GM10266 (cell line): Measurements from ENCODE around the gene DHODH.
"Not testable (repeated sequence)": the region's sequence is repeated elsewhere in the genome, so short reads cannot be mapped to it uniquely, and the experiment has no call there.

Experiments used
- DNase-seq: peaks from one replicate; pipeline ENCODE4 v3.0.0; 2012; ENCODE audit errors: extremely low spot score
- TF ChIP-seq, protein P1 (sequence below): IDR thresholded peaks from 2 replicates; pipeline ENCODE4 v1.5.1; 2012; ENCODE audit warnings: mild to moderate bottlenecking, low read depth; ENCODE audit not compliant: control insufficient read depth, insufficient read depth; ENCODE audit errors: missing control alignments

DHODH gene

DNA sequence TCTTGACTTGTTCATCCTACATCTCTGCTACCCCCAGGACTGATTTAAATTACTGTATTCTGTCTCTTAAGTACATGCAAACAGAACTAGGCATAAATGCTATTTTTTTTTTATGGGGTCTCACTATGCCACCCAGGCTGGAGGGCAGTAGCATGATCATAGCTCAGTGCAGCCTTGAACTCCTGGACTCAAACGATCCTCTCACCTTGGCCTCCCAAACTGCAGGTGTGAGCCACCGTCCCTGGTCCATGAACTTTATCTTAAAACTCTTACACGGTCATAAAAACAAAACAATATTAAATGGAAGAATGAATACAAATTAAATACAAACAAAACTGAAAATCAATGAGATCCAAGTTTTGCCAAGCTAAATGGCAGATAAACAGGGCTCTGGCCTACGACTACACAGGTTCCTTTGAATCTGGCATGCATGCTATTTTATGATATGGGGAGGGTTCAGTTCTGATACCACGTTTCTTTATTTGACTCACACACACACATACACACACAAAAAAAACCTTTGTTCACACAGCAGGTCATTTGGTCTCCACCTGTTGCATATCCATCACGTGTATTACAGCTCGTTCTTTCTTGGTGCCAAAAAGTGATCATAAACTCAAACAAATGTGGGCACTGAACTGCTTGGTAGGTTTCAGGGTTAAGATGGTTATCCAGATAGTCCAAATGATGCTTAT lies 7.2 kb upstream of the DHODH start:
- TF ChIP-seq, protein P1, sequence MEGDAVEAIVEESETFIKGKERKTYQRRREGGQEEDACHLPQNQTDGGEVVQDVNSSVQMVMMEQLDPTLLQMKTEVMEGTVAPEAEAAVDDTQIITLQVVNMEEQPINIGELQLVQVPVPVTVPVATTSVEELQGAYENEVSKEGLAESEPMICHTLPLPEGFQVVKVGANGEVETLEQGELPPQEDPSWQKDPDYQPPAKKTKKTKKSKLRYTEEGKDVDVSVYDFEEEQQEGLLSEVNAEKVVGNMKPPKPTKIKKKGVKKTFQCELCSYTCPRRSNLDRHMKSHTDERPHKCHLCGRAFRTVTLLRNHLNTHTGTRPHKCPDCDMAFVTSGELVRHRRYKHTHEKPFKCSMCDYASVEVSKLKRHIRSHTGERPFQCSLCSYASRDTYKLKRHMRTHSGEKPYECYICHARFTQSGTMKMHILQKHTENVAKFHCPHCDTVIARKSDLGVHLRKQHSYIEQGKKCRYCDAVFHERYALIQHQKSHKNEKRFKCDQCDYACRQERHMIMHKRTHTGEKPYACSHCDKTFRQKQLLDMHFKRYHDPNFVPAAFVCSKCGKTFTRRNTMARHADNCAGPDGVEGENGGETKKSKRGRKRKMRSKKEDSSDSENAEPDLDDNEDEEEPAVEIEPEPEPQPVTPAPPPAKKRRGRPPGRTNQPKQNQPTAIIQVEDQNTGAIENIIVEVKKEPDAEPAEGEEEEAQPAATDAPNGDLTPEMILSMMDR = no peak
- DNase-seq = no peak

DNA sequence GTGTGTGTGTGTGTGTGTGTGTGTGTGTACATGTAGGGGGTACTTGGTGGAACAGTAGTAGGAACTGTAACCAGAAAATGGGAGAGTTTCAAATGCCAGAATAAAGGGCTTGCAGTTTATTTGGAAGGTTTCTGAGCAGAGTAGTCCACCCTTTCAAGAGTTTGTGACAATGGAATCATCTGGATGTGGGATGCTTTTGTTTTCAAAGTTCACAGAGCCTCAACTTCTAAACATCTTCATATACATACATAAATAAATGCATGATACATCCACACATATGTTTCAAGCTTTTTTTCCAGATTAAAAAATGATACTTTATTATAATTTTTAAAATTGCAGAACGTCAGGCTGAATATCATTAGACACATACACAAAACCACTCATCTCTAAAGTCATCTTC lies 5.9 kb upstream of the DHODH start:
- DNase-seq = no peak
- TF ChIP-seq, protein P1 = no peak

DNA sequence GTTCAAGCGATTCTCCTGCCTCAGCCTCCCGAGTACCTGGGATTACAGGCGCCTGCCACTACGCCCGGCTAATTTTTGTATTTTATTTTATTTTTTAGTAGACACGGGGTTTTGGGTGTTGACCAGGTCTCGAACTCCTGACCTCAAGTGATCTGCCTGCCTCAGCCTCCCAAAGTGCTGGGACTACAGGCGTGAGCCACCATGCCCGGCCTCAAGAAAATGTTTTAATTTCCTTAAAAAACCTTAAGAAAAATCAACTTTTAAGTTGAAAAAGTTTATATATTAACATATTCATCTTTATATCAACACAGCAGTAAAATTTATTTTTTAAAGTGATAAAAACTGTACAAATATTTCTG lies 500 bp upstream of the DHODH start:
- not testable (repeated sequence) for DNase-seq

DNA sequence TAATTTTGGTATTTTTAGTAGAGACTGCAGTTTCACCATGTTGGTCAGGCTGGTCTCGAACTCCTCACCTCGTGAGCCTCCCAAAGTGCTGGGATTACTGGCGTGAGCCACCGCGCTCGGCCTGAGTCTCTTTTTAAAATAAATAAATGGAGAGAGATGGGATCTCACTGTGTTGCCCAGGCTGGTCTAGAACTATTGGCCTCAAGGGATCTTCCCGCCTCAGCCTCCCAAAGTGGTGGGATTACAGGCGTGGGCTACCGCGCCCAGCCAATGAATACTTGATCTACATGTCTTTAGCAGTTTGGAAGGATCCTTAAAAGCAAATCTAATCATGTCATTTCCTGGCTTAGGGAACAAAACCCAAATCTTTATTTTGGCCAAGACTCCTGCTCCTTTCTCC lies 1.2 kb downstream of the DHODH start:
- DNase-seq = no peak
- TF ChIP-seq, protein P1 = no peak

DNA sequence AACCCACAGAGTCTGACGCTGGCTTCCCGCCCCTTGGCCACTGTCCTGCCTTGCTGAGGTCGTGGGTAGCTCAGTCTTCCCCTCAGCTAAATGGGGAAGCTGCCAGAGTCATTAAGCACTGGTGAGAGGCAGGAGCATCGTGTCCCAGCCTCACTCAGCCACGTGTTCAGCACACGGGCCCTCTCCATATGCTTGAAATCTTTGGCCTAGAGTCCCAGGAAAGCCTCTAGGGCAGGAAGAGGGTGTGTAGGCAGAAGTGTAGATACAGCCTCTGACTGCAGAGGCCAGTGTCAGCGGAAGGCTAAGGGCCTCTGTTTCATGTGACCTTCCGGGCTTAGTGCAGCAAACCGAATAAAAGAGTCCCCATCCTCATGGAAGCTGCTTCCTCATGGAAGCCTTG lies 4.1 kb downstream of the DHODH start:
- TF ChIP-seq, protein P1 = no peak

DNA sequence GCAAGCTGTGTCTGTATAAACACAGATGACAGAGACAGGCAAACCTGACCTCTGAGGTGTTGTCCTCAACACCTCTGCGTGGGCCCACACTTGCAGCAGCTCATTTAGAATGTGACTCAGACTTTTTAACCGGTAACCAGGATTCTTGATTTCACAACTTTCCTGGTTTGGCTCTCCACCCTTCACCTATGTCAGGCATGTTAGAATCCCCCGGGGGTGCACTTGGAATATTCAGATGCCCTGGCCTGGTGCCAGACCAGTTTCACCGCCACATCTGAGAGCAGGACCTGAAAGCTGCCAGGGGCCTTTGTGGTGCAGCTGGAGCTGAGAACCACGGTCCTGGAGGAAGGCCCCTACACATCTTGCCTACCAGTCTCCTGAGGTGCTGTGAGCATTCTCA lies 4.8 kb downstream of the DHODH start:
- TF ChIP-seq, protein P1 = no peak
- DNase-seq = no peak

More for the DNA sequence above, 4.1 kb downstream of the DHODH start:
- no peak for DNase-seq

DNA sequence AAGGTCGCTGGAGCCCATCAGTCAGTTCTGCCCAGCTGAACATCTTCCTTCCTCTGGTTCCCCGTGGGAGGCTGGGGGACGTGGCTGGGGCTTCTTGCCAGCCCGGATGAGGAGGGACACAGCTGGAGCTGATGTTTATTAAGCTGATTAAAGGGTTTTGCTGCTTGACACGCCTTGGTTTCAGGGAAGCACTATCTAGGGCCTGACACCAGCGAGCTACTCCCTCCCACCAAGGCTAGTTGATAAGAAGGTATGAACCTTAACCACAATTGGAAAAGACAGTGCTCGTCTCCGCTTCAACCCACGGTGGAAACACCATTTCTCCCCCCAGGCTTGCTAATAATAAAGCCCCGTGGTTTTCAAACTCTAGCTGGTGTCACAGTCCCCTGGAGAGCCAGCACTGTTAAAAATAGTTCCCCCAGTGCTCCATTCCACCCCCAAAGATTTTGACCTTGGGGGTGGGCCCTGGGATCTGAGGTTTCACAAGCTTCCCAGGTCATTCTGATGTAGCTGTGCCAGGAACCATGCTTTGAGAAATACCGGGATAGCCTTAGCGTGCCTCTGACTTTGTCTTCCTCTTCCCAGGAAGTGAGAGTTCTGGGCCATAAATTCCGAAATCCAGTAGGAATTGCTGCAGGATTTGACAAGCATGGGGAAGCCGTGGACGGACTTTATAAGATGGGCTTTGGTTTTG lies 5.5 kb downstream of the DHODH start:
- no peak for DNase-seq
- TF ChIP-seq, protein P1 = no peak
